ENCODE results near the gene RAC3. TPM values are rescaled to one million over a fixed set of nuclear protein-coding genes. Genes with fewer than 3 reads are reported as not detected.

The RAC3 gene
- total RNA-seq, 4 donors from 2014 or later = 1.8 to 2.5 (median 2.2) TPM

GRCh38 chr17:81996232-81996756 lies 35.2 kb upstream of the RAC3 start:
- intact Hi-C loops (cut with DNase I) = no loop called here
- no peaks in the 10 kb centered on the region for H3K27me3 ChIP-seq
- no peak for DNase-seq (ENCODE audit: extremely low spot score)
- TF ChIP-seq EP300 (IDR thresholded peaks at IDR 0.05) (no peak), POLR2AphosphoS5 (IDR thresholded peaks at IDR 0.05) (no peak), POLR2A (IDR thresholded peaks at IDR 0.05; ENCODE audit: low read depth) (no peak)
- TF ChIP-seq, protein P1, sequence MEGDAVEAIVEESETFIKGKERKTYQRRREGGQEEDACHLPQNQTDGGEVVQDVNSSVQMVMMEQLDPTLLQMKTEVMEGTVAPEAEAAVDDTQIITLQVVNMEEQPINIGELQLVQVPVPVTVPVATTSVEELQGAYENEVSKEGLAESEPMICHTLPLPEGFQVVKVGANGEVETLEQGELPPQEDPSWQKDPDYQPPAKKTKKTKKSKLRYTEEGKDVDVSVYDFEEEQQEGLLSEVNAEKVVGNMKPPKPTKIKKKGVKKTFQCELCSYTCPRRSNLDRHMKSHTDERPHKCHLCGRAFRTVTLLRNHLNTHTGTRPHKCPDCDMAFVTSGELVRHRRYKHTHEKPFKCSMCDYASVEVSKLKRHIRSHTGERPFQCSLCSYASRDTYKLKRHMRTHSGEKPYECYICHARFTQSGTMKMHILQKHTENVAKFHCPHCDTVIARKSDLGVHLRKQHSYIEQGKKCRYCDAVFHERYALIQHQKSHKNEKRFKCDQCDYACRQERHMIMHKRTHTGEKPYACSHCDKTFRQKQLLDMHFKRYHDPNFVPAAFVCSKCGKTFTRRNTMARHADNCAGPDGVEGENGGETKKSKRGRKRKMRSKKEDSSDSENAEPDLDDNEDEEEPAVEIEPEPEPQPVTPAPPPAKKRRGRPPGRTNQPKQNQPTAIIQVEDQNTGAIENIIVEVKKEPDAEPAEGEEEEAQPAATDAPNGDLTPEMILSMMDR (IDR thresholded peaks at IDR 0.05) = no peak
- no peak overlapping the region for H3K4me3 ChIP-seq
- H3K4me1 ChIP-seq = peaks cover 9 to 23% (median 18%) of the 10 kb centered on the region in 4 donors
- no peaks in the 10 kb centered on the region for H3K9me3 ChIP-seq
- H3K27ac ChIP-seq (replicated peaks in 1 of 4) = no peak overlapping the region
- WGBS = 92% methylated on average over 22 of the region's 28 CpGs
- peaks cover 0 to 38% (median 32%) of the 10 kb centered on the region in 4 donors for H3K36me3 ChIP-seq

DNA sequence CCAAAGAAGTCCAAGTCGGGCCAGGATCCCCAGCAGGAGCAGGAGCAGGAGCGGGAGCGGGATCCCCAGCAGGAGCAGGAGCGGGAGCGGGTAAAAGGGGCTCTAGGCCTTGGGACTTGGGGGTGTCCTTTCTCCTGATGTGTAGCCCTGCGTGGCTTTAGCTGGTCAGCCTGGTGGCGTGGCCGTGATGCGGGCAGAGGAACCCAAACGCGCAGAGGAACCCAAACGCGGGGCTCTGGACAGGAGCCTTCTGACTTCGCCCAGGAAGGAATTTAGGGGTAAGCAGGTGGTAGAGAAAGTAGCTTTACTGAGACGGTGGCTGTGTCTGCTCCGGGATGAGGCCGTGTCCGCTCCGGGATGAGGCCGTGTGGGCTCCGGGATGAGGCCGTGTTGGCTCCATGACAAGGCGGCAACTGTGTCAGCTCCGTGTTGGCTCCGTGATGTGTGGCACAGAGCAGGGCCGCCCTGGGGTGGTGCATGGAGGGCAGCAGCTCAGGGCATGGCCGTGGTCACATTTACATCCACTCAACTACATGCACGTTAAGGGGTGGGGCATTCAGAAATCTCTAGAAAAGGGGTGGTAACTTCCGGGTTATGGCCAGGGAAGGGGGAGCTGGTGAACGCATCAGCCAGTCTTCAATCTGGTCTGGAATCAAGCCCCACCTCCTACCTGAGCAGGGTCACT lies 34.6 kb upstream of the RAC3 start:
- no peak overlapping the region for H3K4me3 ChIP-seq
- TF ChIP-seq EP300 (IDR thresholded peaks at IDR 0.05) (no peak), POLR2A (IDR thresholded peaks at IDR 0.05; ENCODE audit: low read depth) (no peak), POLR2AphosphoS5 (IDR thresholded peaks at IDR 0.05) (no peak)
- TF ChIP-seq, protein P1 (IDR thresholded peaks at IDR 0.05) = no peak
- H3K36me3 ChIP-seq = peaks cover 0 to 38% (median 32%) of the 10 kb centered on the region in 4 donors
- intact Hi-C loops (cut with DNase I) = no loop called here
- WGBS = 92% methylated on average over 28 of the region's 30 CpGs
- peaks cover 8 to 17% (median 12%) of the 10 kb centered on the region in 4 donors for H3K4me1 ChIP-seq
- no peak overlapping the region for H3K27ac ChIP-seq (replicated peaks in 1 of 4)
- no peaks in the 10 kb centered on the region for H3K9me3 ChIP-seq
- DNase-seq (ENCODE audit: extremely low spot score) = no peak
- H3K27me3 ChIP-seq = no peaks in the 10 kb centered on the region

DNA sequence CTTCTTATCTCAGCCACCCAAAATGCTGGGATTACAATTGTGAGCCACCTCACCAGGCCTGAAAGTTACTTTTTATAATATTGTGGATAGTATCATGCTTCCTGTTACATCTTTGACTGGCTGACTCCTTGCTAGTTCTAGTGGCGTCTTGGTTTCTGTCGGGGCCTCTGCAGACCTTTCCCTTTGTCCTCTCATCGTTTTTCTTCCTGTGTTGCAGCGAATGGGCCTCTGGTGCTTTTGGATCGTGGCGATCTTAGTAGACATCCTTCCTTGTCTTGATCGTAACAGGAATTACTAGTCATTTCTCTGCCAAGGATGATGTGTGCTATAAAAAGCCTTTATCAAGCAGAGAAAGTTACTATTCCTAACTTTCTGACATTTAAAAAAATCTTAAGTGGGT lies 33.3 kb upstream of the RAC3 start:
- H3K4me1 ChIP-seq = peaks cover 5 to 11% (median 9%) of the 10 kb centered on the region in 4 donors
- intact Hi-C loops (cut with DNase I) = no loop called here
- DNase-seq (ENCODE audit: extremely low spot score) = no peak
- WGBS = 92% methylated on average over 7 of the region's 7 CpGs
- H3K9me3 ChIP-seq = no peaks in the 10 kb centered on the region
- H3K27ac ChIP-seq (replicated peaks in 1 of 4) = no peak overlapping the region
- H3K27me3 ChIP-seq = no peaks in the 10 kb centered on the region
- H3K4me3 ChIP-seq = no peak overlapping the region
- TF ChIP-seq EP300 (IDR thresholded peaks at IDR 0.05) (no peak), POLR2A (IDR thresholded peaks at IDR 0.05; ENCODE audit: low read depth) (no peak), POLR2AphosphoS5 (IDR thresholded peaks at IDR 0.05) (no peak)
- TF ChIP-seq, protein P1 (IDR thresholded peaks at IDR 0.05) = no peak
- H3K36me3 ChIP-seq = peaks cover 0 to 38% (median 32%) of the 10 kb centered on the region in 4 donors

- DNase-seq (ENCODE audit: extremely low spot score) = no peak
- H3K4me3 ChIP-seq = no peak overlapping the region
- peaks cover 11 to 15% (median 14%) of the 10 kb centered on the region in 4 donors for H3K4me1 ChIP-seq
- H3K27me3 ChIP-seq = no peaks in the 10 kb centered on the region
- H3K27ac ChIP-seq (replicated peaks in 1 of 4) = no peak overlapping the region
- H3K9me3 ChIP-seq = no peaks in the 10 kb centered on the region
- 88% methylated on average over 5 of the region's 14 CpGs for WGBS
- peaks cover 0 to 38% (median 31%) of the 10 kb centered on the region in 4 donors for H3K36me3 ChIP-seq
- TF ChIP-seq, protein P1 (IDR thresholded peaks at IDR 0.05) = no peak
- TF ChIP-seq POLR2AphosphoS5 (IDR thresholded peaks at IDR 0.05) (no peak), EP300 (IDR thresholded peaks at IDR 0.05) (no peak), POLR2A (IDR thresholded peaks at IDR 0.05; ENCODE audit: low read depth) (no peak)
- intact Hi-C loops (cut with DNase I) = no loop called here
These were observed 32.6 kb upstream of the RAC3 start for GRCh38 chr17:81998691-81999438.

Data from esophagus muscularis mucosa (tissue), 4 donors.